GM21737 (cell line): ENCODE data around the gene CCL4L2.
"Not testable (repeated sequence)": the region's sequence is repeated elsewhere in the genome, so short reads cannot be mapped to it uniquely, and the experiment has no call there.

Experiments
- ATAC-seq: cut with Tn5 transposase; IDR thresholded peaks from one replicate; pipeline ENCODE4 v1.9.1; 2021; ENCODE audit warnings: mild to moderate bottlenecking, moderate library complexity; ENCODE audit not compliant: unreplicated experiment

CCL4L2 gene

DNA sequence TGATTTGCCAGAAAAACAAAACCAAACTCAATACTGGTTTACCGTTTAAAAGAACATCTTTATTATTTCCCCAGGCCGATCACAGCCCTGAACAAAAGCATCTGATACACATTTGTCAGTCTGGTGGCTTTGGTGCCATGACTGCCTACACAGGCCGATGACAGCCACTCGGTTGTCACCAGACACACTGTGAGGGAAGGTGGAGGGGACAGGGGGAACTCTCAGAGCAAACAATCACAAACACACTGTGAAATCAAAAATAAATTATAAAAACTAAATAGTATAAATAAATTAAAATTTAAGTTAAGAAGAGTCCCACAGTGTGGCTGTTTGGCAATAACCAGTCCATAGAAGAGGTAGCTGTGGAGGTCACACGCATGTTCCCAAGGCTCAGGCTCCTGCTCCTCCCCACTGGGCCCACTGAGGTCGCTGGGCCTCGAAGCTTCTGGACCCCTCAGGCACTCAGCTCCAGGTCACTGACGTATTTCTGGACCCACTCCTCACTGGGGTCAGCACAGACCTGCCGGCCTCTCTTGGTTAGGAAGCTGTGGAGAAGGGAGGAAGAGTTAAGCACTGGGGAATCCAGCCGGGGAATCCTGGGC lies 15.9 kb upstream of the CCL4L2 start:
- not testable (repeated sequence) for ATAC-seq

DNA sequence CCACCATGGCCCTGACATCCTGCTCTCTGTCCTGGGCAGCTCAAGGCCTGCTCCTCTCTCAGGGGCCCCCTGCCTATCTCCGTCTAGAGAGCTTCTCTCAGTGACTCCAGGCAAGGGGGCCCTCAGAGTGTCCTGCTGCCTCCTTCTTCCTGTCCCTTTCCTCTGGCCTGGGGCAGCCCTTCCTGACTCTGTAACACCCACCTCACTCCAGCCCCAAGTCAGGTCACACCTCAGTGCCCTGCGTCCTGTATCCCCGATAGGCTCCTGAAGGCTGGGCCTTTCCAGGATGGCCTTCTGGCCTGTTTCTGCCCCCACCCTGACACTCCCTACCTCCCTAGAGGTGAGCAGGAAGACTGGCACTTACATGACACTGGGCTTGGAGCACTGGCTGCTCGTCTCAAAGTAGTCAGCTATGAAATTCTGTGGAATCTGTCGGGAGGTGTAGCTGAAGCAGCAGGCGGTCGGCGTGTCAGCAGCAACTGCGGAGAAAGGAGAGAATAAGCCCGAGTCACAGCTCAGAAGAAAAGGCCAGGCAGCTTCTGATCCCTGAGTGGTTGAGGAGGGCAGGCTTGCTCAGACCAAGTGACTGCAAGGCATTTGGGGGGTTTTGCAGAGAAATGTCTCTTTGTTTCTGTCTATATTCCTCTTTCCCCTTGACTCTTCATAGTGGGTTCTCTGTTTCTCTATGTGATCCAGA lies 15.3 kb upstream of the CCL4L2 start:
- no peak for ATAC-seq

DNA sequence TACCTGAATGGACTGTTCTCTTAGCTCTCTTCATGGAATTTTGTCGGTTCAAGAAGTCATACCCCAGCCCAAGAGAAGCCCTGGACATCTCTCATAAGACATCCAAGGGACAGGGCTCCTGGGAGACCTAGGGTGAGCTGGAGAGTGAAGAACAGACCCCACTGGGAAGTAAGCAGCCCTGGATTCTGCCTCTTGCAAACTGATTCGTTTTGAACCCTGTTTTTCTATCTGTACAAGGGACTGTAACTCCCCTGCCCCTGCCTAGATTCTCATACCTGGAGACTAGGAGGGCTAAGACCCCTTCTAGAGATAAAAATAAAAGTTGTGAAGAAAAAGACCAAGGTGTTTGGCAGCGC lies 14.8 kb upstream of the CCL4L2 start:
- ATAC-seq = no peak

DNA sequence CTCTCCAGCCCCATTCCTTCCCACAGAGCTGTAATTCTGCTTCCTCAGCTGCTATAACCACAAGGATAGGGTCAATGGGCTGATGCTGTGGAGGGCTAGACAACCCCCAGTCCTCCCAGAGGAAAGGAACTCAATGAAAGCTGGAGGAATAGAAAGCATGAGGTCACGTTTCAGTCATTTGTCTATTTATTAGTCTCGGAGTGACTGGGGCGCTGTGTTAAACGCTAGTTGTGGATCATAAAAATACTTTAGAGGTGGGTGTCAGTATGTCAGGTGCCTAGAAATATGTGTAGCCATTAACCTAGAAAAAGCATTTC lies 13.5 kb upstream of the CCL4L2 start:
- ATAC-seq = no peak

DNA sequence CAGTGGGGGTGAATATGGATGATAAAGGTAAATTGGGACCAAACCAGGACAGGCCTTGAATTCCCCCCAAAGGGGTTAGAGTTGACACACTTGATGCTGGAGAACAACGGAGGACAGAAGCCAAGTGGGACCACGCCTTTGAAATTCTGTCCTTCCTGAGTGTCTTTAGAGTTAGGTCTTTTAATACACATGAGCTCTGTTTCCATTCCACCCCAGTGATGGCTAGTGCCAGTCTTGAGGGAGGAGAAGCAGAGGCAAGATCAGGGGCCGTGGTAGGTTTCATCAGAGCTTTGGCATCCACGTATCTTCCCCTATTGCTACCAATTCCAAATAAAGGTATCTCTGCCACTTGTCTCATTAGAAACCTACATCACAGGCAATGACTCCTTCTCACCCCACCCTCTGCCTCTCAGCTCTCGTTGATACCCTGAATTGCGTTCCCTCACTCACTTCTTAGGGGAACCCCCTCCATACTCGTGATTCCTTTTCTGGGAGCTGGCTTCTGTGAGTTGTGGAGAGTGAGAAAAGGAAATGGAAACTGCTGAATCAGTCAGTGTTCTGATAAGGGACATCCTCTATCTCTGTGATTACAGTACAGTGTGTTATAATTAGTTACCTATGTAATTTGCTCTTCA lies 11.9 kb upstream of the CCL4L2 start:
- no peak for ATAC-seq

DNA sequence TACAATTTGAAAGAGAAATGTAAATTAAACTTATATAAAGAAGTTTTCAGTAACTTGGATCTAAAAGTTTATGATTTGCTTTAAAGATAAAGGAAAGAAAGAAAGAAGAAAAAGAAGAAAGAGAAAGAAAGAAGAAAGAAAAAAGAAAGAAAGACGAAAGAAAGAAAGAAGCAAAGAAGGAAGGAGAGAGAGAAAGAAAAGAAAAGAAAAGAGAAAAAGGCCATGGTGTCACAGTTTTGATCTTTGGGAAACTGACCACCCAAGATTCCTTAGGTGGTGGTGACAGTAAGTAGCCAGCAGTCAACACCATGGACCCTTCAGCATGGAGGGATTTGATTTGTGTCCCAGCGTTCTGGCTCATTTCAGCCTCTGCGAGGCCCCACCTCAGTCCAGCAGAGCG lies 9.8 kb upstream of the CCL4L2 start:
- ATAC-seq = not testable (repeated sequence)

DNA sequence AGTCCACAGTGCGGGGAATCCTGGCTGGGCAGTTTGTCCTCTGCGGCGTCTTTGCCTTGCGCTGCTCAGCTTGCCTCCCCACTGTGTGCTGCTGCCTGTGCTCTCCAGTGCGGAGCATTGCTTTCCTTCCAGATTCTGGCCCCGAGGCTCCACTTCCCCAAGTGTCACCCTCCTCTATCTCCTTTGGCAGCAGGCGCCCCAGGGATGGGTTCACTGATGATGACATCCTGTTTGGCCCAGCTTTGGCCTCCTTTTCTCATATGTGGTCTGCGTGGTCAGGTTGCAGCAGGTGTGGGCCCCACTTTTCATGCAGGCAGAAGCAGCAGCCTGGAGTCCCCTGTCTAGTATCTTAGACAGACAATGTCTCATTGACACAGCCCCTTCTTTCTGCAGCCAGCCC lies 9.4 kb upstream of the CCL4L2 start:
- ATAC-seq = not testable (repeated sequence)

DNA sequence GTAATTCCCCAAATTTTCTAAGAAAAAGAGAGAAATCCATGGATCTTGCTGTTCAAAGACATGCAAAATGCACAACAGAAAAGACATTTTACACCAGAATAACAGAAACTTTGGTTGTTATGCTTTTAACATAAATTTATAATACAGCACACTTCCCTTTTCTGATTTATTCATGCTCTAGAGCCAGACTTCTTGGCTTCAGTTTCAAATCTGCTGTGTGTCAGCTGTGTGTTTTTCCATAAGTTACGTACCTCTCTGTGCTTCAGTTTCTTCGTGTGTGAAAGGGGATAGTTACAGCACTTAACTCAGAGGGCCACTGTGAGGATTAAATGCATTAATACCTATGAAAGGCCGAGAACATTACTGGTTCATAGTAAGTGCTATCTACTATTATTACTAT lies 7.5 kb upstream of the CCL4L2 start:
- no peak for ATAC-seq

DNA sequence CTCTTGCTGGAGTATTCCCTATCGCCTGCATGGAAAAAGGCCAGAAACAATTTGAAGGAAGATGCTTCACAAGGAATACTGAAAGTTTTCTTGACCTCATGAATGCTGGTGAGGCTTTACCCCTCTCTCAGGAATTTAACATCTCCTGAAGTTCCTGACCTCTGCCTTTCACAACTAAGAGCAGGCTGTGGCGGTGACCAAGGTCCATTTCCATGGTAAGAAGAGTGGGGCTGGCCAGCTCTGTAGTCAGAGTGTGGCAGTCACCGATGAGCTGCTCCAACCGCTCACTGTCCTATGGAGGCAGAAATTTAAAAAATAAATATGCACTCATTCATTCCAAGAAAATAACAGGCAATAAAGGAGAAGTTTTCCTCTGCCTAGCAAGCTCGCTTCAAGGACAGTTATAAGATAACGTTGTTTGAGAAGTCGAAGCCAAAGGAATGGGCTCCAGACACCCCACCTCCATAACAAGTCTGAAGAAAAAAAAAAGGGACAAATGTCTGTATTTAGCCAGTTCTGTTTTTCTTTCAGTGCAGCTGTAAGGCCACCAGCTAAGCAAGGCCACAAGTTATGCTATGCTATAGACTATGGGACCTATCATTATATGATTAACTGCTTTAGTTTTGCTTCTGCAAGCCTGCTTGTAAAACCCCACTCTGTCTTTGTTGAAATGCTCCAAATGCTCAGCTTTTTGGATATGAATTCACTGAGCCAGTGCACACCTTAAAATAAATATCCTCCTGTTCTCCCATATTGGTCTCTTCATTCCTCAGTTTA lies 6.0 kb upstream of the CCL4L2 start:
- no peak for ATAC-seq

DNA sequence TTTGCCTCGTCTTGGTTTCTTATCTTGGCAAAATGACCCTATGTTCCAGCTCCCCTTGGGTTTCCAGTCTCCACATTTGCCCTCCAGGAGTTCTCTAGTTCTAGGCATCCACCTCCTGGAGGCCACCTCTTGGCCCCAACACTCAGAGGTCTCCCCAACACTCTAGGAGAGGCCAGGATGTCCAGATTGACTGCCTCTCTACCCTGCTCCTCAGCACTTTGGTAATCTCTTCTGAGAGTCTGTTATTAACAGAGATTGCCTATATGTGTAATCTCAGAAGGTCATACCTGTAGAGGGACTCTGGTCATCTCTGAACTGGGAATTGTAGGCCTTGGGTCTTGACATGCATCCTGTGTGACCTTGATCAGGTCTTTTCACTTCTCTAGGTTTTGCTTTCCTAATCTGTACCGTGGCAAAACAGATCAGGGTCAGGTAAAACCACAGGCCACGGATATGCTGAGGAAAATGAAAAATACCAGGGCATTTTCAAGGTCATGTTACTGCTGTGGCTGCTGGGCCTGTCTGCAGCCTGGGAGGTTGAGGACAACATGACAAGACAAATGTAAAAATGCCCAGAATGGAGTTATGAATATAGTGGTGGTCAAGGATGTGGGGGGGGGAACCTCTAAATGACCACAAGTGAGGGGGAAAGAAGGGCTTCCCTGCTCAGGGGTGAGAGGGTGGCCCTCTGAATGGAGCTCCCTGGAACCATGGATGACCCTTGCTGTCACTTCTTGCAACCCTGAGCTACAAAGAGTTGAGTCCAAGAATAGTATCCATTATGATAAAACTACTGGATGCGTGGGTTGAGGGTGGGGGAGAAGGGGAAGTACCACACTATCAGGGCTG lies 5.0 kb upstream of the CCL4L2 start:
- ATAC-seq = no peak

DNA sequence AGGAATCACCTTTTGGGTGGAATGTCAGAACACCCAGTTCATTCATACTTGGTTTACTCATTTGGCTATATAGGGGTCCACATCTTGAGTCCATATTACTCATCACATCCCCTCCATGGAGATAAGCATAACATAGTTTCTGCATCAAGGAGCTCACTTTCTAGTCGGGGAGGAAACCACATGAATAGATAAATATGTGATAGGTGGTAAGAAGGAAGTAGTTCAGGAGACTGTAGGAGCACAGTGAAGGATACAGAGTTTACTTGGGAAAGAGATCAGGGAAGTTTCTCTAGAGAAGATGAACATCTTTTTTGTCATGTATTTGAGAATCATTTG lies 4.4 kb upstream of the CCL4L2 start:
- ATAC-seq = not testable (repeated sequence)

DNA sequence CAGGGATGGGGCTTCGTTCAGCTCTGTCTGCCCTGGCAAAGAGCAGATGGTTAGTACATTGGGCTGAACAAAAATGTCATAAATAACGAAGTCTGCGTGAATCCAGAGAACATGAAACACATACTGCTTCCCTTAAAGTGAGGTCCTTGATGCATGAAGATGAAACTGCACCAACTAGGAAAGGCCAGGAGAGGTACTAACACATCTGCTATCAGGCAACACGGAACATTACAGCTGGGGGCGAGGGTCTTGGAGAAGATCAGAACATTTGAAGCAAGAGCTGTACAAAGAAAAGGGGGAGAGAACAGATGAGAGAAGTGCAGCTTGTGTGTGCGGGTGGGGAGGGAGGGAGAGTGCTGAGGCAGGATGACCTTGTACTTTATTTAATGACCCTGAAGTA lies 3.5 kb upstream of the CCL4L2 start:
- ATAC-seq = not testable (repeated sequence)

DNA sequence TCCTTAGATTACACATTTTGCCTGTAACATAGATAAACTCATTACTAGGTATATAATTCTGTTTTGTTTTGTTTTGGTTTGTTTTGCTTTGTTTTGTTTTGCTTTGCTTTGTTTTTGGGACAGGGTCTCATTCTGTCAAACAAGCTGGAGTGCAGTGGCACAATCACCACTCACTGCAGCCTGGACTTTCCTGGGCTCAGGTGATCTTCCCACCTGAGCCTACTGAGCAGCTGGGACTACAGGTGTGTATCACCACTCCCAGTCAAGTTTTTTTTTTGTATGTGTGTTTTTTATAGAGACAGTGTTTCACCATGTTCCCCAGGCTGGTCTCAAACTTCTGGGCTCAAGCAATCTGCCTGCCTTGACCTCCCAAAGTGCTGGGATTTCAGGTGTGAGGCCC lies 1.3 kb upstream of the CCL4L2 start:
- ATAC-seq = no peak

DNA sequence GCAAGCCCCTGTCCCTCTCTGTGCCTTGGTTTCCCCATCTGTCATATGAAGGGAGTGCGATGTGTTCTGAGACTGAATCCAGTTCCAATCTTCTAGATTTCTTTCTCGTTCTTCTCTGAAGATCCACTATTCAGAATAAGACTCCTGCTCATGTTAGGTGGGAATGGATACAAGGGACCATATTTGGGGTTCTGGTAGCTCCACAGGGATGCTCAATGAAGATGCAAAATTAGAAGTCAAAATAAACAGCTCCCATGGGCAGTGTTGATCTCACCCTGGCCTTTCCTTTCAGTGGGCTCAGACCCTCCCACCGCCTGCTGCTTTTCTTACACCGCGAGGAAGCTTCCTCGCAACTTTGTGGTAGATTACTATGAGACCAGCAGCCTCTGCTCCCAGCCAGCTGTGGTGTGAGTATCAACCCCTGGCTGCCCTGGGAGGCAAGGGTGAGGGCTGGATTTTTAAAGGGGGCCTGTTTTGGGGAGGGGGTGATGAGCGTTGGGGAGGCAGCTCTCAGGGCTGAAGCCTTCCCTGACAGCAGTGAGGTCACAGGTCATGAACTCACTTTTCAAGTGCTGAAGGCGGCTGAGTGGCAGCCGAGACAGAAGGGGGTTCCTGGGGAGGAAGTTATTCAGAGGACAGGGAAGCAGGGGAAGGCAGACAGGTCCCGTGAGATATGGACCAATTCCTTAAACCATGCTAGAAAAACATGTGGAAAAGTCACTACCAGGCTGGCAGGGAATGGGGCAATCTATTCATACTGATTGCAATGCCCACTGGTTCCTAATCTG lies 815 bp downstream of the CCL4L2 start:
- ATAC-seq = not testable (repeated sequence)

DNA sequence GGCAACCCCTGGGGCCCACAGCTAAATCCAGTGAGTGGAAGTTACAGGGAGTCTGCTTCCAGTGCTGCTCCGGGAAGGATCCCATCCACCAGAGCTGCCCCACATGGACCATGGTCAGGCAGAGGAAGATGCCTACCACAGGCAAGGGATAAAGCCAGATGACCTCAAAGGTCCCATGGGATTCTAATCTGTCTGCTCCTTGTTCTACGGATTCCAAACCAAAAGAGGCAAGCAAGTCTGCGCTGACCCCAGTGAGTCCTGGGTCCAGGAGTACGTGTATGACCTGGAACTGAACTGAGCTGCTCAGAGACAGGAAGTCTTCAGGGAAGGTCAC lies 1.4 kb downstream of the CCL4L2 start:
- no peak for ATAC-seq

DNA sequence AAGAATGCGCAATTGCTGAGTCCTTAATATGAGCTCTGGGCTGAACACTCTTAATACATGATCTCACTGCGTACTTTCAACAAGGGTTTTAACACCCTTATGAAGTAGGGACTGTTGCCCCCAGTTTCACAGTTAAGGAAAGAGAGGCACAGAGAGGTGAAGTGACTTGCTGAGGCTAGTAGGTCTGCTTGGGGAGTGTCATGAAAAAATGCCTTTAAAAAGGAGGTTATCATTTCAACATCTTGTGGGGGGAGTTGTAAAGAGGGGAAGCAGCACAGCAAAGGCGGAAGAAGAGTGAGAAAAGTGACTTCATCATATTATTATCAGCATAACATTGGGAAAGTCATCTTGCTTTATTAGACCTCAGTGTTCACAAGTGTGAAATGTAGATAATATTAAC lies 2.1 kb downstream of the CCL4L2 start:
- no peak for ATAC-seq

DNA sequence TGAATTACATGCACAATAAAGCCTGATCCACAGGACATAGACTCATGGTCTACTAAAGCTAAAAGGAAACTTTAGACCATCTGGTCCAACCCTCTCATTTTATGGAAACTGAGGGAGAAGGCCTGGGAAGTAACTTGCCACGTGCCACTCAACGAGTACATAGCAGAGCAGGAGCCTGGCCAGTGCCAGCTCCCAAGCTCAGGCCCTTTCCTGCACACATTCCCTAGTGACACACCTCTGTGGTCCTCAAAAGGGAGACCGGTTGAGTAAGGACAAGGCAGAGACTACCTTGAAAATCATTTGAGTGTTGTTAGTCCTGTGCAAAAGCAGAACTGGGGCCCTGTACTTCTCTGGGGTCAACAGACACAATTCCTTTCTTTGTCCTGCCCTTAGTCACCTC lies 2.8 kb downstream of the CCL4L2 start:
- no peak for ATAC-seq

DNA sequence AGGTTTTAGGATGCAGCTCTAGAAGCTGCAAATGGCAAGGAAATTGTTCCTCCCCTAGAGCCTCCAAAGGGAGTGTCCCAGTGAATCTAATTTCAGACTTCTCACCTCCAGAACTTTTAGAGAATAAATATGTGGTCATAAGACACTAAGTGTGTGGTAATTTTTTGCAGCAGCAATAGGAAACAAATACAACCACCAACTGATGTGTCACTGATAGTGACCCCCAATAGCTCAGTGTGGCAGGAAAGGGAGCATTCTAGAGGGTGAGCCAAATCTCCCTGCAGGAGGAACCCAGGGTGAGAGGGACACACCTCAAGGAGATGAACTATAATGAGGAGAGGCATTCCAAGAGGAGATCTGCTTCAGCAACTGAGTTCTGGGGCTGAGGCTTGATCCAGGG lies 4.1 kb downstream of the CCL4L2 start:
- no peak for ATAC-seq

DNA sequence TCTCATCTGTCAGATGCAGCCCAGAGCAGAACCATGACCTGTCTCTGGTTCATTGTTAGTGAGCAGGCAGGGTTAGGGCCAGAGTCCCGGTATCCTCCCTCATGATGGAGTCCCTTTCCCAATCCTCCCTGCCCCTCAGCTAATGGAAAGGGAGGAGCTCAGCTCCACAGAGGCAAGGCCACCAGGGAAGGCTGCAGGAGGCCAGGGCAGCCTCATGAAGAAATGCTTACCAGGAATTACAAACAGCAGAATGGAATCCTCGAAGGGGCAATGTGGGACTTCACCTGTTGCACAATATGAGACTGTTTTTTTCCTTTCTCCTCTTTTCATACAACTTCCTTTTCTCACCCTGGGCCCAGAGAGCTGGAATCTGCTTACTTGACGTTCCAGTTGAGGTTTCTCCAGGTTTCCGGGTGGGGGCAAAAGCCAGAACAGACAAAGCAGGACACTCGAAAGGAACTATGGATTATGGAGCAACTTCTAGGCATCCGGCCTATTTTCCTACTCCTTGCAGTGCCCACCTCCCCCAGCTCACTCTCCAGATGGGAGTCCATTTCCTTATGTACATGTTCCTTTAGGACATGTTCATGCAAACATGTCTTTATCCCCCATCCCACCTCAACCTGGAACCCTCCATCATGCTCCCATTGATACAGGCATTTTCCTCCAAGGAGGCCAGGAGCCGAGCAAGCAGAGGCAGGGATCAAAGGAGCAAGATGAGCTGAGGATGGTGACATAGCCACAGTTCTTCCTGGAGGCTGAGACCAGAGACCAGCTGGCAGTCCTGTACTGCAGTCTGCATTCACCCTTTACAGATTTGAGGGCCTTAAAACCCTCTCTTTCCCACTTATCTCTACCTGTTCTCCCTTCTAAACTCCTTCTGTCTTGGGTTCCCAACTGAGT lies 4.8 kb downstream of the CCL4L2 start:
- ATAC-seq = not testable (repeated sequence)
